Endothelial cell of umbilical vein (primary cell): ENCODE data around the gene LINC01488. TPM values are rescaled to one million over a fixed set of nuclear protein-coding genes. Genes with fewer than 3 reads are reported as not detected.

Experiments
- BruUV-seq: library from RNA; stranded (reverse); fragments of 400-500 nt; replicated peaks from 2 replicates; lab custom pipeline; 2021; lab: Mats Ljungman, UMichigan
- CTCF ChIA-PET: fragments of 300-600, 350-600 bp; sonication (Branson Sonifier 250); formaldehyde crosslinking; loops from one replicate; lab custom pipeline; 2021; ENCODE audit warnings: antibody characterized with exemption, inconsistent platforms; lab: Charles Lee
- POLR2A ChIA-PET: fragments of 300-600, 350-600 bp; sonication (Branson Sonifier 250); formaldehyde crosslinking; loops from one replicate; lab custom pipeline; 2021; ENCODE audit warnings: antibody characterized with exemption, inconsistent platforms; lab: Charles Lee
- DNase-seq: peaks from one replicate; pipeline ENCODE4 v3.0.0-alpha.2; 2011; ENCODE audit warnings: low read depth, low spot score
- FAIRE-seq: peaks from 2 replicates; lab custom pipeline; 2011; peaks lifted over from hg19 to GRCh38; lab: Jason Lieb, UNC
- H2AFZ ChIP-seq: 2 replicates; pipeline ENCODE4 v1.6.0; 2012; ENCODE audit warnings: low read depth, low read length, control low read depth, inconsistent platforms
- H3K27ac ChIP-seq: 2 replicates; pipeline ENCODE4 v1.5.1; 2011; ENCODE audit warnings: low read depth, mild to moderate bottlenecking, control low read depth, low read length, moderate library complexity; ENCODE audit not compliant: insufficient read depth
- H3K27me3 ChIP-seq, 2 experiments: 2 replicates each; pipeline versions ENCODE4 v1.6.0 to v1.6.1; 2011; ENCODE audit warnings: low read length in 2 of 2, mixed read lengths in 1 of 2; ENCODE audit not compliant: control insufficient read depth in 2 of 2, insufficient read depth in 2 of 2
- H3K36me3 ChIP-seq, 2 experiments: 2 replicates in 1 of 2; 3 replicates in 1 of 2; pipeline ENCODE4 v1.5.1; 2011; ENCODE audit warnings: low read length in 2 of 2, mild to moderate bottlenecking in 1 of 2, moderate library complexity in 1 of 2; ENCODE audit not compliant: control insufficient read depth in 2 of 2, insufficient read depth in 2 of 2; ENCODE audit errors: extremely low read depth in 1 of 2
- H3K4me1 ChIP-seq: 3 replicates; pipeline ENCODE4 v1.5.1; 2011; ENCODE audit warnings: mild to moderate bottlenecking, low read length; ENCODE audit not compliant: control insufficient read depth, insufficient read depth; ENCODE audit errors: extremely low read depth
- H3K4me2 ChIP-seq: 2 replicates; pipeline ENCODE4 v1.6.1; 2011; ENCODE audit warnings: low read length, control low read depth, mixed read lengths; ENCODE audit not compliant: insufficient read depth
- H3K4me3 ChIP-seq, 3 experiments: fragments of 200-600 bp in 1 of 3; sonication (generic), shearing (Covaris generic) in 1 of 3; replicated peaks in 1 of 3; 2 replicates each; pipeline ENCODE4 v1.5.1; 2011 to 2016; ENCODE audit warnings: control low read depth in 3 of 3, low read length in 3 of 3, mild to moderate bottlenecking in 2 of 3, inconsistent platforms in 1 of 3, low read depth in 1 of 3, moderate library complexity in 1 of 3; ENCODE audit not compliant: insufficient read depth in 1 of 3
- H3K79me2 ChIP-seq: 2 replicates; pipeline ENCODE4 v1.6.0; 2012; ENCODE audit warnings: low read length, inconsistent platforms; ENCODE audit not compliant: control insufficient read depth, insufficient read depth
- H3K9ac ChIP-seq: replicated peaks from 2 replicates; pipeline ENCODE3; 2011; ENCODE audit warnings: low read length, control low read depth; ENCODE audit not compliant: insufficient read depth; ENCODE audit errors: extremely low read depth
- H3K9me1 ChIP-seq: replicated peaks from 3 replicates; pipeline ENCODE4 v1.6.0; 2011; ENCODE audit warnings: mild to moderate bottlenecking, low read length; ENCODE audit not compliant: control insufficient read depth, insufficient read depth; ENCODE audit errors: extremely low read depth
- H3K9me3 ChIP-seq: replicated peaks from 2 replicates; pipeline ENCODE4 v1.5.1; 2012; ENCODE audit warnings: low read length, inconsistent platforms; ENCODE audit not compliant: control insufficient read depth, insufficient read depth
- H4K20me1 ChIP-seq: replicated peaks from 2 replicates; pipeline ENCODE3; 2011; ENCODE audit warnings: mild to moderate bottlenecking, low read length; ENCODE audit not compliant: control insufficient read depth, insufficient read depth; ENCODE audit errors: extremely low read depth
- EZH2 ChIP-seq: IDR thresholded peaks from 2 replicates; pipeline ENCODE4 v1.6.1; 2012; ENCODE audit warnings: borderline replicate concordance, low read depth, mild to moderate bottlenecking, moderate library complexity, low read length, inconsistent platforms; ENCODE audit not compliant: severe bottlenecking
- FOS ChIP-seq: IDR thresholded peaks from 2 replicates; pipeline ENCODE4 v1.6.1; 2011; ENCODE audit warnings: mild to moderate bottlenecking, low read length, moderate library complexity, borderline replicate concordance; ENCODE audit not compliant: insufficient read depth
- GATA2 ChIP-seq: IDR thresholded peaks from 2 replicates; pipeline ENCODE4 v1.7.0; 2011; ENCODE audit warnings: low read depth, mild to moderate bottlenecking, moderate library complexity, mixed read lengths, low read length; ENCODE audit not compliant: insufficient read length, insufficient read depth
- JUN ChIP-seq: IDR thresholded peaks from 2 replicates; pipeline ENCODE4 v1.6.1; 2011; ENCODE audit warnings: borderline replicate concordance, low read depth; ENCODE audit not compliant: insufficient read length, insufficient read depth
- MYC ChIP-seq: IDR thresholded peaks from one replicate; pipeline ENCODE4 v1.6.1; 2011; ENCODE audit warnings: mild to moderate bottlenecking, low read depth, low read length
- POLR2A ChIP-seq: IDR thresholded peaks from 2 replicates; pipeline ENCODE4 v1.6.1; 2012; ENCODE audit warnings: low read depth, mild to moderate bottlenecking, control low read depth, low read length
- POLR2AphosphoS5 ChIP-seq: IDR thresholded peaks from 2 replicates; pipeline ENCODE4 v1.6.1; 2012; ENCODE audit warnings: low read depth, mild to moderate bottlenecking, control low read depth, low read length, moderate library complexity; ENCODE audit not compliant: insufficient read depth
- dilution Hi-C: fragments of 300-500 bp; cut with MboI; formaldehyde crosslinking; loops from one replicate; pipeline ENCODE4 v1.15.0; 2019; ENCODE audit warnings: low sequenced_read_pairs; ENCODE audit not compliant: extremely low pct_ligation_motif_present
- intact Hi-C: fragments of 100-400 bp; cut with micrococcal nuclease; formaldehyde crosslinking; loops from one replicate; pipeline ENCODE4 v1.10.0; 2022
- polyA plus RNA-seq, 4 experiments: library from polyadenylated mRNA; depleted of rRNA in 3 of 4; stranded (reverse) in 3 of 4; unstranded in 1 of 4; fragments of >200 nt; gene quantifications; 2 replicates each; pipeline versions ENCODE4 v1.2.1 to v1.2.3, GENCODE V29; 2011 to 2012; ENCODE audit warnings: missing spikeins in 1 of 4
- total RNA-seq: library from RNA; stranded (reverse); gene quantifications from 2 replicates; pipeline ENCODE4 v1.2.3, GENCODE V29; 2021
- TF ChIP-seq, protein P1 (sequence below): IDR thresholded peaks from 2 replicates; pipeline ENCODE4 v1.6.1; 2011; ENCODE audit not compliant: insufficient read depth, insufficient read length
- TF ChIP-seq, protein P2 (sequence below), 2 donors: IDR thresholded peaks; 1 replicate in 1 of 2; 2 replicates in 1 of 2; pipeline ENCODE4 v1.5.1; 2011; ENCODE audit warnings: low read length in 2 of 2, mild to moderate bottlenecking in 2 of 2, moderate library complexity in 2 of 2, control low read depth in 1 of 2, inconsistent platforms in 1 of 2, low read depth in 1 of 2; ENCODE audit not compliant: insufficient read depth in 1 of 2; ENCODE audit errors: extremely low read depth in 1 of 2

The LINC01488 gene
- total and polyA plus RNA-seq, 2 donors (not counting 3 experiments of a cell fraction or from before 2014, with no cell fraction given), result not detected

DNA sequence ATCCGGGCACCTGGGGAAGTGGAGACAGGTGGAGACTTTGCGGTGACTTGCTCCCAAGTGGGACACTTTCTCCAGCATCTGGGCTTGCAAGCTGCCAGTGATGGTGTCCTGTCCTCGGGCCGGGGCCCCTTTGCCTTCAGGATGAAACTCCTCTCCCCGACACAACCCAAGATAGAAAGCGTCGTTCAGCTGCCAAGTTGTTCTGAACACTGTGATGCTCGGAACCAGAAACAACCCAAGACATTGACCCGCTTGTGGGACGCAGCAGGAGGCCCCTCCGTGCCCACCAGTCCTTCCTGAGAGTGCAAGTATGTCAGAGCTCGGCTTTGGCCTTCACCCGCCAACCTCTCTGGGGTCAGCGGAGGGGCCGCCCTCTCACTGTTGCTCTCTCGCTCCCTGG is 31.3 kb downstream of the LINC01488 start:
- no peaks in the 10 kb centered on the region for H3K9me1 ChIP-seq
- H4K20me1 ChIP-seq, result no peaks in the 10 kb centered on the region
- dilution Hi-C loops (no loop called here), intact Hi-C loops (no loop called here)
- no peak overlapping the region for H2AFZ ChIP-seq
- H3K4me3 ChIP-seq, result no peak overlapping the region
- no peak overlapping the region for H3K27ac ChIP-seq
- BruUV-seq, result no TSS peak
- no peak overlapping the region for H3K4me2 ChIP-seq
- H3K9ac ChIP-seq, result no peak overlapping the region
- POLR2A ChIA-PET, result no interaction called here
- CTCF ChIA-PET, result no interaction called here
- H3K9me3 ChIP-seq, result no peaks in the 10 kb centered on the region
- FAIRE-seq (no peak), DNase-seq (no peak)
- no peaks in the 10 kb centered on the region for H3K79me2 ChIP-seq
- TF ChIP-seq, protein P1, sequence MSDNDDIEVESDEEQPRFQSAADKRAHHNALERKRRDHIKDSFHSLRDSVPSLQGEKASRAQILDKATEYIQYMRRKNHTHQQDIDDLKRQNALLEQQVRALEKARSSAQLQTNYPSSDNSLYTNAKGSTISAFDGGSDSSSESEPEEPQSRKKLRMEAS, result no peak
- no peak for TF ChIP-seq POLR2AphosphoS5
- peaks cover 7% of the 10 kb centered on the region for H3K4me1 ChIP-seq
- no peaks in the 10 kb centered on the region for H3K36me3 ChIP-seq
- H3K27me3 ChIP-seq, result no peaks in the 10 kb centered on the region

DNA sequence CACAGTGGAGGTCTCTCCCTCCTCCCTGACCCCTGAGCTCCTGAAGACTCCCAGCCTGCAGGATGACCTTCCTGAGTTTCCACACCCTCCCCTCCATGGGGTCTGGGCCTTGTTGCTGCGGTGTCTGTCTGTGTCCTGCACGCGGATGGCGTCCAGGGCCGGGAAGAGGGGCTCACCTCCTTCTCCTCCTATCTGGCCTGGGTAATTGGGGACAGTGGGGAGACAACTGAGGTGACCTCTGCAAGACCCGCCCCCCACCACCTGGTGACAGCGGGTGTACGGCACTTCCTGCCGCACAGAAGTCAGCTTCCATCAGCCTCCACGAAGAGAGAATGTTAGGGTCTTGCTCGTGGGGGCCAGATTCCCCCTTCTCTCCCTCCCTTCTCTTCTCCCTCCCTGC is 31.7 kb downstream of the LINC01488 start:
- POLR2A ChIA-PET, result no interaction called here
- Histone ChIP-seq H2AFZ (no peak overlapping the region), H4K20me1 (no peaks in the 10 kb centered on the region), H3K9me3 (no peaks in the 10 kb centered on the region), H3K4me1 (peaks cover 7% of the 10 kb centered on the region), H3K27me3 (no peaks in the 10 kb centered on the region), H3K4me3 (no peak overlapping the region), H3K27ac (no peak overlapping the region), H3K9ac (no peak overlapping the region), H3K79me2 (no peaks in the 10 kb centered on the region), H3K36me3 (no peaks in the 10 kb centered on the region), H3K4me2 (no peak overlapping the region), H3K9me1 (no peaks in the 10 kb centered on the region)
- FAIRE-seq (no peak), DNase-seq (no peak)
- CTCF ChIA-PET, result no interaction called here
- TF ChIP-seq JUN (no peak), POLR2A (no peak), FOS (no peak), MYC (no peak), EZH2 (no peak), POLR2AphosphoS5 (no peak), GATA2 (no peak)
- TF ChIP-seq, protein P1, result no peak
- TF ChIP-seq, protein P2, sequence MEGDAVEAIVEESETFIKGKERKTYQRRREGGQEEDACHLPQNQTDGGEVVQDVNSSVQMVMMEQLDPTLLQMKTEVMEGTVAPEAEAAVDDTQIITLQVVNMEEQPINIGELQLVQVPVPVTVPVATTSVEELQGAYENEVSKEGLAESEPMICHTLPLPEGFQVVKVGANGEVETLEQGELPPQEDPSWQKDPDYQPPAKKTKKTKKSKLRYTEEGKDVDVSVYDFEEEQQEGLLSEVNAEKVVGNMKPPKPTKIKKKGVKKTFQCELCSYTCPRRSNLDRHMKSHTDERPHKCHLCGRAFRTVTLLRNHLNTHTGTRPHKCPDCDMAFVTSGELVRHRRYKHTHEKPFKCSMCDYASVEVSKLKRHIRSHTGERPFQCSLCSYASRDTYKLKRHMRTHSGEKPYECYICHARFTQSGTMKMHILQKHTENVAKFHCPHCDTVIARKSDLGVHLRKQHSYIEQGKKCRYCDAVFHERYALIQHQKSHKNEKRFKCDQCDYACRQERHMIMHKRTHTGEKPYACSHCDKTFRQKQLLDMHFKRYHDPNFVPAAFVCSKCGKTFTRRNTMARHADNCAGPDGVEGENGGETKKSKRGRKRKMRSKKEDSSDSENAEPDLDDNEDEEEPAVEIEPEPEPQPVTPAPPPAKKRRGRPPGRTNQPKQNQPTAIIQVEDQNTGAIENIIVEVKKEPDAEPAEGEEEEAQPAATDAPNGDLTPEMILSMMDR (IDR thresholded peaks at IDR 0.05; ENCODE audit: extremely low read depth in 1 of 2, insufficient read depth in 1 of 2, low read depth in 1 of 2, low read length in 2 of 2), result no peak
- dilution Hi-C loops (no loop called here), intact Hi-C loops (no loop called here)
- BruUV-seq, result no TSS peak
